IMR-90 (cell line): ENCODE results near the gene EIF1. TPM values are rescaled to one million over a fixed set of nuclear protein-coding genes. Genes with fewer than 3 reads are reported as not detected.
"Not testable (repeated sequence)": the region's sequence is repeated elsewhere in the genome, so short reads cannot be mapped to it uniquely, and the experiment has no call there.

Experiments used
- ATAC-seq: fragments of 200-7000 bp; cut with Tn5 transposase; 2 replicates; pipeline ENCODE4 v1.9.1; 2020; ENCODE audit warnings: low read depth, mild to moderate bottlenecking, moderate library complexity
- BruUV-seq: library from RNA; stranded (reverse); fragments of 400-500 nt; replicated peaks from 2 replicates; lab custom pipeline; 2021; lab: Mats Ljungman, UMichigan
- CTCF ChIA-PET: fragments of 300-600 bp; formaldehyde crosslinking; extraction: SDS; loops from one replicate; lab custom pipeline; 2021; ENCODE audit warnings: antibody characterized with exemption; lab: Yijun Ruan, JAX
- POLR2A ChIA-PET: fragments of 300-600 bp; sonication (Branson Sonifier 250); formaldehyde crosslinking; loops from one replicate; lab custom pipeline; 2022; ENCODE audit warnings: antibody characterized with exemption; ENCODE audit not compliant: unreplicated experiment; lab: Charles Lee
- DNase-seq: peaks from one replicate; pipeline ENCODE4 v3.0.0; 2013
- H2AFZ ChIP-seq: replicated peaks from 2 replicates; pipeline ENCODE3; 2013; ENCODE audit warnings: low read length, mild to moderate bottlenecking; ENCODE audit not compliant: poor library complexity
- H2AK5ac ChIP-seq: 2 replicates; pipeline ENCODE4 v1.6.1; 2013; ENCODE audit warnings: low read depth, low read length, inconsistent platforms
- H2AK9ac ChIP-seq: replicated peaks from 2 replicates; pipeline ENCODE3; 2013; ENCODE audit warnings: mild to moderate bottlenecking, low read depth, low read length, moderate library complexity; ENCODE audit not compliant: poor library complexity
- H2BK120ac ChIP-seq: 2 replicates; pipeline ENCODE4 v1.6.1; 2013; ENCODE audit warnings: low read depth, low read length, inconsistent platforms
- H2BK15ac ChIP-seq: 3 replicates; pipeline ENCODE4 v1.6.1; 2013; ENCODE audit warnings: low read depth, low read length, inconsistent platforms
- H2BK20ac ChIP-seq: 2 replicates; pipeline ENCODE4 v1.6.1; 2013; ENCODE audit warnings: low read depth, mild to moderate bottlenecking, inconsistent platforms, low read length, moderate library complexity
- H2BK5ac ChIP-seq: 2 replicates; pipeline ENCODE4 v1.6.1; 2013; ENCODE audit warnings: mild to moderate bottlenecking, low read depth, low read length, inconsistent platforms; ENCODE audit not compliant: poor library complexity, severe bottlenecking
- H3K14ac ChIP-seq: replicated peaks from 2 replicates; pipeline ENCODE4 v1.6.1; 2013; ENCODE audit warnings: low read depth, low read length, inconsistent platforms
- H3K18ac ChIP-seq: 2 replicates; pipeline ENCODE4 v1.6.1; 2013; ENCODE audit warnings: low read depth, low read length, control low read depth
- H3K23ac ChIP-seq: 2 replicates; pipeline ENCODE4 v1.6.1; 2013; ENCODE audit warnings: low read depth, low read length, inconsistent platforms
- H3K27ac ChIP-seq: 2 replicates; pipeline ENCODE4 v1.5.1; 2013; ENCODE audit warnings: mild to moderate bottlenecking, control low read depth, low read length; ENCODE audit not compliant: insufficient read depth
- H3K27me3 ChIP-seq: 2 replicates; pipeline ENCODE4 v1.6.1; 2013; ENCODE audit warnings: low read length; ENCODE audit not compliant: control insufficient read depth, insufficient read depth
- H3K36me3 ChIP-seq: 2 replicates; pipeline ENCODE4 v1.6.1; 2013; ENCODE audit warnings: low read length, mixed read lengths; ENCODE audit not compliant: control insufficient read depth, insufficient read depth
- H3K4ac ChIP-seq: 2 replicates; pipeline ENCODE4 v1.6.1; 2013; ENCODE audit warnings: low read depth, low read length, inconsistent platforms
- H3K4me1 ChIP-seq: 2 replicates; pipeline ENCODE4 v1.6.1; 2013; ENCODE audit warnings: low read length, mixed read lengths; ENCODE audit not compliant: control insufficient read depth, insufficient read depth
- H3K4me2 ChIP-seq: 2 replicates; pipeline ENCODE4 v1.6.1; 2013; ENCODE audit warnings: low read depth, mild to moderate bottlenecking, control low read depth, low read length, moderate library complexity
- H3K4me3 ChIP-seq: 2 replicates; pipeline ENCODE4 v1.5.1; 2013; ENCODE audit warnings: low read depth, mild to moderate bottlenecking, control low read depth, low read length, moderate library complexity; ENCODE audit not compliant: insufficient read depth
- H3K56ac ChIP-seq: 2 replicates; pipeline ENCODE4 v1.6.1; 2013; ENCODE audit warnings: low read length, inconsistent platforms; ENCODE audit not compliant: insufficient read depth; ENCODE audit errors: extremely low read depth
- H3K79me1 ChIP-seq, 2 experiments: 2 replicates each; pipeline ENCODE4 v1.6.1; 2013; ENCODE audit warnings: low read length in 2 of 2, inconsistent platforms in 1 of 2, low read depth in 1 of 2
- H3K9ac ChIP-seq: 2 replicates; pipeline ENCODE4 v1.6.1; 2013; ENCODE audit warnings: low read depth, low read length, control low read depth
- H3K9me1 ChIP-seq: 2 replicates; pipeline ENCODE4 v1.6.1; 2013; ENCODE audit warnings: low read length, inconsistent platforms; ENCODE audit not compliant: insufficient read depth
- H3K9me3 ChIP-seq: 2 replicates; pipeline ENCODE4 v1.6.1; 2013; ENCODE audit warnings: low read length; ENCODE audit not compliant: control insufficient read depth, insufficient read depth
- H4K20me1 ChIP-seq: 2 replicates; pipeline ENCODE4 v1.6.1; 2013; ENCODE audit warnings: low read length, inconsistent platforms; ENCODE audit not compliant: insufficient read depth
- H4K5ac ChIP-seq: 2 replicates; pipeline ENCODE4 v1.6.1; 2013; ENCODE audit warnings: mild to moderate bottlenecking, low read depth, low read length, control low read depth
- H4K8ac ChIP-seq, 2 experiments: 2 replicates each; pipeline ENCODE4 v1.6.1; 2013; ENCODE audit warnings: low read depth in 2 of 2, low read length in 2 of 2, control low read depth in 1 of 2, inconsistent platforms in 1 of 2
- H4K91ac ChIP-seq: 2 replicates; pipeline ENCODE4 v1.6.1; 2013; ENCODE audit warnings: low read depth, low read length, inconsistent platforms; ENCODE audit not compliant: insufficient read depth
- BHLHE40 ChIP-seq: fragments of 150-350 bp; IDR thresholded peaks from 2 replicates; pipeline ENCODE4 v1.6.1; 2016; ENCODE audit warnings: mild to moderate bottlenecking, low read depth, low read length
- FOS ChIP-seq: fragments of 150-350 bp; IDR thresholded peaks from 2 replicates; pipeline ENCODE4 v1.6.1; 2016; ENCODE audit warnings: low read depth, low read length
- MAFK ChIP-seq: IDR thresholded peaks from 2 replicates; pipeline ENCODE4 v1.6.1; 2012; ENCODE audit warnings: low read depth, low read length, improper control_type of control experiment
- WGBS, 2 experiments: methylation state at CpG; one replicate each; pipeline versions ENCODE4 v1.1.5 to v1.1.7; 2013; ENCODE audit warnings: missing lambda C conversion rate in 2 of 2; ENCODE audit not compliant: insufficient read length in 1 of 2; ENCODE audit errors: extremely low coverage in 2 of 2; 5-methylcytosine and 5-hydroxymethylcytosine counted together
- dilution Hi-C: fragments of 300-500 bp; cut with HindIII; formaldehyde crosslinking; loops from one replicate; pipeline ENCODE4 v1.14.3; 2018; ENCODE audit warnings: low sequenced_read_pairs; ENCODE audit not compliant: unreplicated experiment
- in situ Hi-C: fragments of 300-500 bp; cut with MboI; formaldehyde crosslinking; loops from 3 replicates; pipeline ENCODE4 v1.14.3; 2019; ENCODE audit warnings: low sequenced_read_pairs, inconsistent platforms, mixed read lengths
- intact Hi-C: fragments of 100-400 bp; cut with micrococcal nuclease; formaldehyde crosslinking; loops from 2 replicates; pipeline ENCODE4 v1.10.0; 2022
- polyA plus RNA-seq, 3 experiments: library from polyadenylated mRNA; depleted of rRNA; stranded (reverse); fragments of >200 nt; gene quantifications; 2 replicates each; pipeline ENCODE4 v1.2.3, GENCODE V29; 2012; ENCODE audit warnings: low replicate concordance in 1 of 3
- total RNA-seq: library from RNA; depleted of rRNA; stranded (reverse); fragments of >200 nt; gene quantifications from 2 replicates; pipeline ENCODE4 v1.2.3, GENCODE V29; 2012

EIF1 gene
- total and polyA plus RNA-seq, 2 of the 4 experiments (the other 2 are of a cell fraction): 89.4 to 381 TPM

DNA sequence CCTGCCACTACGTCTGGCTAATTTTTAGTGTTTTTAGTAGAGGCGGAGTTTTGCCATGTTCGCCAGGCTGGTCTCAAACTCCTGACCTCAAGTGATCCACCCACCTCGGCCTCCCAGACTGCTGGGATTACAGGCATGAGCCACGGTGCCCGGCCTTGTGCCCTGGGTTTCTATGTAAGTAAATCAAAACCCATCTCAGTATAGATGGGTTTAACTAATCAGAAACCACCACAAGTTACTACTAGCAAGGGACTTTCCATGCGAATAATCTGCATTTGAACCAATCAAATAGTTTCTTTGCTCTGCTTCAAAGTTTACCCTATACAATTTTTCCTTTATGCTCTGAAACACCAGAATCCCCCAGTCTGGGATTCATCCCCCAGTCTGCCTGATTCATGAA, 16.5 kb upstream of the EIF1 start (continued):
- TF ChIP-seq BHLHE40 (no peak), FOS (no peak), MAFK (no peak)

DNA sequence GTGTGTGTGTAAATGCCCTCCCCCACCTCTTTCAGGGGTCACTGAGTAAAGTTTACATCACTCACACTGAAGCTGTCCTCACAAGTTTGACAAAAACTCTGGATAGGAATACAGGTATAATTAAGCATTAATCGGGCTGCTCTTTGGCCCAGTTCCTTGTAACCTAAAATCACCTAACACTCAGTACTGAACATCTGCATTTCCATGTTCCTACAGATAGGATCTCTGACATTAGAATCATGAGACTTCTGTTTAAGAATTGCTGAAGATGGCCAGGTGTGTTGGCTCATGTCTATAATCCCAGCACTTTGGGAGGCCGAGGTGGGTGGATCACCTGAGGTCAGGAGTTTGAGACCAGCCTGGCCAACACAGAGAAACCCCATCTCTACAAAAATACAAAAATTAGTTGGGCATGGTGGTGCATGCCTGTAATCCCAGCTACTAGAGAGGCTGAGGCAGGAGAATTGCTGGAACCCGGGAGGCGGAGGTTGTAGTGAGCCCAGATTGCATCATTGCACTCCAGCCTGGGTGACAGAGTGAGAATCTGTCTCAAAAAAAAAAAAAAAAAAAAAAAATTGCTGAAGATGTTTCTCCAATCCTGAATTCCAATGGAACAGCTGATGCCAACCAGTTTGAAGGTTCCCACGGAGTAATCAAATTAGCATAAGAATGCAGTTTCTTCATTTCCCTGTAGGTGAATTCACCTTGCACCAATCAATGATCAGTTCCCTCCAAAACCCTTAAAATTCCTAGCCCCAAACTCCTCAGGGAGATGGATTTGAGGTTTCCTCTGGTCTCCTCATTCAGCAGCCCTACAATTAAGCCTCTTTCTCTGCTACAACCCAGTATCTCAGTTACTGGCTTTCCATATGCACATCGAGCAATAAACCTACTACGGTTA, 13.3 kb upstream of the EIF1 start:
- DNase-seq, H3K27me3 ChIP-seq, BruUV-seq, H2BK120ac ChIP-seq, H2BK15ac ChIP-seq, H3K36me3 ChIP-seq, H3K56ac ChIP-seq, H3K79me1 ChIP-seq, intact Hi-C loops, H2AFZ ChIP-seq, H3K14ac ChIP-seq, H3K4me2 ChIP-seq, H3K9me3 ChIP-seq, H2AK9ac ChIP-seq, dilution Hi-C loops, H4K91ac ChIP-seq, H2AK5ac ChIP-seq, H3K23ac ChIP-seq, POLR2A ChIA-PET, ATAC-seq, in situ Hi-C loops, H3K4me1 ChIP-seq, H3K9ac ChIP-seq, H3K9me1 ChIP-seq, H3K18ac ChIP-seq, H2BK20ac ChIP-seq, H4K8ac ChIP-seq, H2BK5ac ChIP-seq, H4K20me1 ChIP-seq, H3K4ac ChIP-seq, H4K5ac ChIP-seq, H3K4me3 ChIP-seq, H3K27ac ChIP-seq: not testable (repeated sequence)
- CTCF ChIA-PET: interaction anchor here (1.4 kb wide), 1 partner anchor 9 kb away, joined by 3 read pairs; no protein-coding TSS in a partner anchor
- no CpG with 5 or more reads among the region's 7 CpGs for WGBS, 2 experiments
